Osteoblast (primary cell): Measurements from ENCODE around the gene SH2D3C. TPM values are rescaled to one million over a fixed set of nuclear protein-coding genes. Genes with fewer than 3 reads are reported as not detected.

Experiments
- DNase-seq: peaks from one replicate; pipeline ENCODE4 v3.0.0; 2011; ENCODE audit warnings: low spot score, mixed read lengths; ENCODE audit not compliant: insufficient read length; ENCODE audit errors: missing footprints
- H2AFZ ChIP-seq: 2 replicates; pipeline ENCODE4 v1.6.0; 2011; ENCODE audit warnings: mild to moderate bottlenecking, low read length
- H3K27ac ChIP-seq: 2 replicates; pipeline ENCODE4 v1.5.1; 2011; ENCODE audit warnings: mild to moderate bottlenecking, low read depth, low read length, moderate library complexity
- H3K27me3 ChIP-seq: 2 replicates; pipeline ENCODE4 v1.6.0; 2012; ENCODE audit warnings: mild to moderate bottlenecking, control low read depth, inconsistent platforms, low read length, moderate library complexity; ENCODE audit not compliant: insufficient read depth
- H3K36me3 ChIP-seq: 2 replicates; pipeline ENCODE4 v1.5.1; 2011; ENCODE audit warnings: mild to moderate bottlenecking, low read length, control low read depth, moderate library complexity; ENCODE audit not compliant: insufficient read depth
- H3K4me1 ChIP-seq: 2 replicates; pipeline ENCODE4 v1.5.1; 2011; ENCODE audit warnings: mild to moderate bottlenecking, low read length, control low read depth, moderate library complexity; ENCODE audit not compliant: insufficient read depth
- H3K4me2 ChIP-seq: 2 replicates; pipeline ENCODE4 v1.6.0; 2011; ENCODE audit warnings: mild to moderate bottlenecking, low read length; ENCODE audit not compliant: insufficient read depth
- H3K4me3 ChIP-seq: fragments of 200-600 bp; sonication (generic); 3 replicates; pipeline ENCODE4 v1.5.1; 2012; ENCODE audit warnings: mild to moderate bottlenecking, low read length, inconsistent platforms; ENCODE audit not compliant: insufficient read depth
- H3K79me2 ChIP-seq: 2 replicates; pipeline ENCODE4 v1.6.0; 2012; ENCODE audit warnings: mild to moderate bottlenecking, low read length, control low read depth, inconsistent platforms; ENCODE audit not compliant: insufficient read depth
- H3K9me3 ChIP-seq: 2 replicates; pipeline ENCODE4 v1.5.1; 2011; ENCODE audit warnings: low read depth, low read length, control low read depth
- H4K20me1 ChIP-seq: 2 replicates; pipeline ENCODE4 v1.6.0; 2012; ENCODE audit warnings: mild to moderate bottlenecking, low read length, control low read depth; ENCODE audit not compliant: insufficient read depth
- CTCF ChIP-seq: IDR thresholded peaks from 2 replicates; pipeline ENCODE4 v1.5.1; 2011; ENCODE audit warnings: mild to moderate bottlenecking, low read depth, low read length, moderate library complexity; ENCODE audit errors: extremely low read depth
- total RNA-seq: library from RNA; depleted of rRNA; stranded (reverse); fragments of >200 nt; gene quantifications from 2 replicates; pipeline ENCODE4 v1.2.3, GENCODE V29; 2012

Gene SH2D3C
- total RNA-seq, 1 donor = 0.36 TPM

GRCh38 chr9:127767909-127768331 lies 10.5 kb downstream of the SH2D3C start:
- no peak for TF ChIP-seq CTCF
- H3K4me2 ChIP-seq = no peak overlapping the region

GRCh38 chr9:127767410-127767809 lies 11.1 kb downstream of the SH2D3C start:
- peaks cover 3% of the 10 kb centered on the region for H4K20me1 ChIP-seq
- no peak for TF ChIP-seq CTCF
- DNase-seq = peak; percentile 44
- no peak overlapping the region for H3K4me2 ChIP-seq
- no peaks in the 10 kb centered on the region for H3K36me3 ChIP-seq
- H3K4me1 ChIP-seq = peaks cover 11% of the 10 kb centered on the region
- H3K9me3 ChIP-seq = no peaks in the 10 kb centered on the region
- no peak overlapping the region for H2AFZ ChIP-seq
- no peak overlapping the region for H3K27ac ChIP-seq
- H3K27me3 ChIP-seq = peaks cover 2% of the 10 kb centered on the region
- H3K4me3 ChIP-seq = no peak overlapping the region
- no peaks in the 10 kb centered on the region for H3K79me2 ChIP-seq

More at GRCh38 chr9:127767909-127768331, 10.5 kb downstream of the SH2D3C start:
- no peak overlapping the region for H3K4me3 ChIP-seq
- H3K4me1 ChIP-seq = peaks cover 11% of the 10 kb centered on the region
- DNase-seq = no peak
- H2AFZ ChIP-seq = no peak overlapping the region
- peaks cover 3% of the 10 kb centered on the region for H4K20me1 ChIP-seq
- peaks cover 4% of the 10 kb centered on the region for H3K27me3 ChIP-seq
- no peaks in the 10 kb centered on the region for H3K9me3 ChIP-seq
- H3K36me3 ChIP-seq = no peaks in the 10 kb centered on the region
- no peak overlapping the region for H3K27ac ChIP-seq
- H3K79me2 ChIP-seq = no peaks in the 10 kb centered on the region

GRCh38 chr9:127765418-127765817 lies 13.0 kb downstream of the SH2D3C start:
- no peak for TF ChIP-seq CTCF
- no peaks in the 10 kb centered on the region for H3K9me3 ChIP-seq
- H3K4me3 ChIP-seq = no peak overlapping the region
- H3K4me2 ChIP-seq = no peak overlapping the region
- DNase-seq = no peak
- H2AFZ ChIP-seq = no peak overlapping the region
- peaks cover 3% of the 10 kb centered on the region for H3K27me3 ChIP-seq
- peaks cover under 1% of the 10 kb centered on the region for H4K20me1 ChIP-seq
- H3K4me1 ChIP-seq = no peaks in the 10 kb centered on the region
- H3K79me2 ChIP-seq = no peaks in the 10 kb centered on the region
- H3K27ac ChIP-seq = no peak overlapping the region
- no peaks in the 10 kb centered on the region for H3K36me3 ChIP-seq

GRCh38 chr9:127763918-127764384 lies 14.5 kb downstream of the SH2D3C start:
- H4K20me1 ChIP-seq = no peaks in the 10 kb centered on the region
- peak; percentile 34 for TF ChIP-seq CTCF
- no peaks in the 10 kb centered on the region for H3K36me3 ChIP-seq
- H3K27ac ChIP-seq = no peak overlapping the region
- H3K4me2 ChIP-seq = no peak overlapping the region
- H3K4me3 ChIP-seq = no peak overlapping the region
- no peaks in the 10 kb centered on the region for H3K9me3 ChIP-seq
- peak; percentile 48 for DNase-seq
- H2AFZ ChIP-seq = no peak overlapping the region
- H3K79me2 ChIP-seq = no peaks in the 10 kb centered on the region
- peaks cover 3% of the 10 kb centered on the region for H3K27me3 ChIP-seq
- H3K4me1 ChIP-seq = no peaks in the 10 kb centered on the region
